Osteocyte (in vitro differentiated cells): ENCODE measurements around the gene TTC39A. TPM values are rescaled to one million over a fixed set of nuclear protein-coding genes. Genes with fewer than 3 reads are reported as not detected.

Experiments used
- DNase-seq: peaks from one replicate; pipeline ENCODE4 v3.0.0; 2021; ENCODE audit warnings: mixed read lengths; ENCODE audit not compliant: unreplicated experiment; ENCODE audit errors: extremely low spot score
- H3K27ac Mint-ChIP-seq: one replicate; pipeline ENCODE4 v1.8.0; 2021; ENCODE audit warnings: mild to moderate bottlenecking, mixed read lengths; ENCODE audit not compliant: unreplicated experiment
- H3K27me3 Mint-ChIP-seq: one replicate; pipeline ENCODE4 v1.8.0; 2021; ENCODE audit warnings: mixed read lengths; ENCODE audit not compliant: unreplicated experiment
- H3K36me3 Mint-ChIP-seq: one replicate; pipeline ENCODE4 v1.8.0; 2021; ENCODE audit warnings: mixed read lengths; ENCODE audit not compliant: unreplicated experiment
- H3K4me1 Mint-ChIP-seq: one replicate; pipeline ENCODE4 v1.8.0; 2021; ENCODE audit warnings: mixed read lengths; ENCODE audit not compliant: unreplicated experiment
- H3K4me3 Mint-ChIP-seq: one replicate; pipeline ENCODE4 v1.8.0; 2021; ENCODE audit warnings: mild to moderate bottlenecking, moderate library complexity, mixed read lengths; ENCODE audit not compliant: unreplicated experiment
- H3K9me3 Mint-ChIP-seq: one replicate; pipeline ENCODE4 v1.8.0; 2021; ENCODE audit warnings: mixed read lengths; ENCODE audit not compliant: unreplicated experiment
- CTCF ChIP-seq: fragments of 200-600 bp; sonication (generic); IDR thresholded peaks from 2 replicates; pipeline ENCODE4 v1.5.0; 2021; ENCODE audit warnings: antibody characterized with exemption, mild to moderate bottlenecking, moderate library complexity
- total RNA-seq: library from RNA; stranded (reverse); gene quantifications from 2 replicates; pipeline ENCODE4 v1.2.1, GENCODE V29; 2021

TTC39A gene
- total RNA-seq, 1 donor from 2014 or later = 1.3 TPM

GRCh38 chr1:51304360-51304759 is 26.0 kb downstream of the TTC39A start:
- no peaks in the 10 kb centered on the region for H3K27me3 Mint-ChIP-seq
- no peak for TF ChIP-seq CTCF
- DNase-seq = no peak

GRCh38 chr1:51303751-51304251 is 26.6 kb downstream of the TTC39A start:
- Mint-ChIP-seq H3K27ac (peak overlapping the region; percentile 88), H3K9me3 (no peaks in the 10 kb centered on the region), H3K4me3 (no peak overlapping the region), H3K36me3 (no peaks in the 10 kb centered on the region), H3K27me3 (no peaks in the 10 kb centered on the region), H3K4me1 (peaks cover 13% of the 10 kb centered on the region)
- TF ChIP-seq CTCF = no peak
- no peak for DNase-seq

More at GRCh38 chr1:51304360-51304759, 26.0 kb downstream of the TTC39A start:
- Mint-ChIP-seq H3K9me3 (no peaks in the 10 kb centered on the region), H3K36me3 (no peaks in the 10 kb centered on the region), H3K4me3 (no peak overlapping the region), H3K27ac (peak overlapping the region; percentile 88), H3K4me1 (peaks cover 13% of the 10 kb centered on the region)

- no peaks in the 10 kb centered on the region for H3K27me3 Mint-ChIP-seq
- peaks cover 13% of the 10 kb centered on the region for H3K4me1 Mint-ChIP-seq
- H3K4me3 Mint-ChIP-seq = no peak overlapping the region
- peak overlapping the region; percentile 88 for H3K27ac Mint-ChIP-seq
- H3K36me3 Mint-ChIP-seq = no peaks in the 10 kb centered on the region
- no peak for DNase-seq
- H3K9me3 Mint-ChIP-seq = no peaks in the 10 kb centered on the region
- no peak for TF ChIP-seq CTCF
Measured at GRCh38 chr1:51303315-51303714, 27.0 kb downstream of the TTC39A start.

- peaks cover 16% of the 10 kb centered on the region for H3K4me1 Mint-ChIP-seq
- no peaks in the 10 kb centered on the region for H3K36me3 Mint-ChIP-seq
- DNase-seq = no peak
- no peak for TF ChIP-seq CTCF
- no peaks in the 10 kb centered on the region for H3K27me3 Mint-ChIP-seq
- no peak overlapping the region for H3K27ac Mint-ChIP-seq
- no peak overlapping the region for H3K4me3 Mint-ChIP-seq
- no peaks in the 10 kb centered on the region for H3K9me3 Mint-ChIP-seq
Measured at GRCh38 chr1:51302746-51303145, 27.6 kb downstream of the TTC39A start.

GRCh38 chr1:51302270-51302669 is 28.1 kb downstream of the TTC39A start:
- Mint-ChIP-seq H3K9me3 (no peaks in the 10 kb centered on the region), H3K4me3 (no peak overlapping the region), H3K4me1 (peaks cover 21% of the 10 kb centered on the region), H3K36me3 (no peaks in the 10 kb centered on the region), H3K27me3 (no peaks in the 10 kb centered on the region), H3K27ac (no peak overlapping the region)
- no peak for TF ChIP-seq CTCF
- no peak for DNase-seq
